T-helper 22 cell (primary cell): ENCODE data around the gene CNTN5.

ENCODE experiments used
- DNase-seq: peaks from one replicate; pipeline ENCODE4 v3.0.0-alpha.2; 2020; ENCODE audit warnings: low read depth

The CNTN5 gene

GRCh38 chr11:99934008-99934407 lies 913.3 kb downstream of the CNTN5 start:
- no peak for DNase-seq

DNA sequence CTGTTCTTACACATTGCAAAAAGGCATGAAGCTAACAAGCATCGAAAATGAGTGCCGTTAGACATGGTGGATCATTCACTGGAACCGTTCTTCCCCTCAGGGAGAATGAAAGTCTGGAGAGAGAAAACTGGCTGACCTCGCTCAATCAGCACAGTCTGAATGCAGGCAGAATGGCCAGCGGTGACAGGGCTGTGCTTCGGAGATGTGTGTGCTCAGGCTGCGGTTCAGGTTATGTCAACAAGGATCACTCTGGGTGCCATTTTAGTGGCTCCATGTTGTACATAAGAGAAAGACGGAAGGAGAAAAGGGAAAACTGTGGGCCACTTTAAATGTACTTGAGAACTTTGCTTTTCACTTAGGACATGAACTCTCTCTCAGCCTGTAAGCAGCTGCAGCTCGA lies 916.6 kb downstream of the CNTN5 start:
- no peak for DNase-seq

GRCh38 chr11:99952816-99953215 lies 932.1 kb downstream of the CNTN5 start:
- DNase-seq: no peak

GRCh38 chr11:99960536-99960935 lies 939.8 kb downstream of the CNTN5 start:
- DNase-seq: no peak

GRCh38 chr11:99968336-99968735 lies 947.6 kb downstream of the CNTN5 start:
- no peak for DNase-seq

GRCh38 chr11:99973993-99974392 lies 953.2 kb downstream of the CNTN5 start:
- no peak for DNase-seq

GRCh38 chr11:99979042-99979441 lies 958.3 kb downstream of the CNTN5 start:
- DNase-seq: no peak

GRCh38 chr11:99987821-99988470 lies 967.2 kb downstream of the CNTN5 start:
- DNase-seq: no peak

DNA sequence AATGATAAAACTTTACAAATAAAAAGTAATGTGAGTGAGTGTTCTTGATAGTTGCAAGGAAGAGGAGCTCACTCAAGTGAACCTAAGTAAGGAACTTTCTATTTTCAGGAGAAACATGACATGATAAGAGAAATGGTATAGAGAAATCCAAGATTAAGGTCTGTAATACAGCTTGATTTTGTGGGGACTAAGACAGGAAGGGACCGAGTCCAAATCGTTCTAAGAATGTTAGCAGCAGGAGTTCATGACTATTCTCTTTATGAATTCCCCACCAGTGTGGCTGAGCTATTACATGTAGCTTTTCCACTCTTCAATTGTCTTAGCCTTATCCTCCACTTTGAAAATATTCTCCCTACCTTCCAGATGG lies 967.7 kb downstream of the CNTN5 start:
- no peak for DNase-seq

DNA sequence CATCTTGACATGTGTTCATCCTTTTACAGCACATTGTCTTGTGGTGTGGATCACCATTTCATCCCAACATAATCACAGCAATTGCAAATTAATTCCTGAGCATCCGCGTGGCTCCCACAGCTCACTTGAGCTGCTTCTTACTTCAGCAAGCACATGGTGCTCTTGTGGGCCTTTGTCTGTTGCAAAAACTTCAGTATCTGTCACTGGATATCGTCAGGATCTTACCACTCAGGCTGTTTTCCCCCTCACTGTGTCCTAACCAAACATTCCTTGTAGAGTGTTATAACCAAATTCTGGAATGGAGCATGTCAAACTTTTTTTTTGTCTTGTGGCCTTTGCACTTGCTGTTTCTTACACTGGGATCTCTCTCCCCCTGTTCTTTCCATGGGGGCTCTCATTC lies 983.2 kb downstream of the CNTN5 start:
- DNase-seq: no peak

GRCh38 chr11:100004541-100004940 lies 983.8 kb downstream of the CNTN5 start:
- no peak for DNase-seq

GRCh38 chr11:100008417-100008816 lies 987.7 kb downstream of the CNTN5 start:
- DNase-seq: no peak

- no peak for DNase-seq
Observed at GRCh38 chr11:100009728-100010127, 989.0 kb downstream of the CNTN5 start.

- DNase-seq: no peak
Observed at GRCh38 chr11:100010393-100010792, 989.6 kb downstream of the CNTN5 start.

- no peak for DNase-seq
Observed at GRCh38 chr11:100011697-100012096, 990.9 kb downstream of the CNTN5 start.

DNA sequence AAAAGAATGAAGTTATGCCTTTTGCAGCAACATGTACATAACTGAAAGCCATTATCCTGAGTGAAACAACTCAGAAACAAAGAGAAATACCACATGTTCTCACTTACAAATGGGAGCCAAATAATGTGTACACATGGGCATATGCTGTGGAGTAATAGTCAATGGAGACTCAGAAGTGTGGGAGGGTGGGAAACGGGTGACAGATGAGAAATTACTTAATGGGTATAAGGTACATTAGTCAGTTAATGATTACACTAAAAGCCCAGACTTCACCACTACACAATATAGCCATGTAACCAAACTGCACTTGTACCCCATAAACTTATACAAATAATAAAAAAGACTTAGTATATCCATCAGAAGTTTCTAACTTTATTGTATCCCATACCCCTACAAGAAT lies 992.3 kb downstream of the CNTN5 start:
- DNase-seq: no peak

DNA sequence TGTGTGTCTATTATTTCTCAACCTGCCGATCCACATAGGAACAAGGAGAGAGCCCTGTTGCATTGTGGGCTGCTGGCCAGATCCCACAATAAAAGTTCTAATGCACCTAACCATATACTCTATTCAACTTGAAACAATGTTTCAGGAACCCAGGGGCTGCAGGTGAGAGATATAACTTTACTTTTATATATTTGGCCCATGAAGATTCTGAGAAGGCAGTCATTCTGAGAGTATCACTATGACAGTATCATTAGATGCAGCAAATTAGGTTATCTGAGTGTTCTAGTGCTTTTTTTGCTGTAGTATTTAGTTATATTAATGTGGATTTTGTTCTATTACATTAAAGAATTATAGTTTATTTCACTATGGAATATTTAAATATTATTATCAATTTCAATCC lies 1011.2 kb downstream of the CNTN5 start:
- DNase-seq: no peak

GRCh38 chr11:100061006-100061405 lies 1040.3 kb downstream of the CNTN5 start:
- DNase-seq: no peak

DNA sequence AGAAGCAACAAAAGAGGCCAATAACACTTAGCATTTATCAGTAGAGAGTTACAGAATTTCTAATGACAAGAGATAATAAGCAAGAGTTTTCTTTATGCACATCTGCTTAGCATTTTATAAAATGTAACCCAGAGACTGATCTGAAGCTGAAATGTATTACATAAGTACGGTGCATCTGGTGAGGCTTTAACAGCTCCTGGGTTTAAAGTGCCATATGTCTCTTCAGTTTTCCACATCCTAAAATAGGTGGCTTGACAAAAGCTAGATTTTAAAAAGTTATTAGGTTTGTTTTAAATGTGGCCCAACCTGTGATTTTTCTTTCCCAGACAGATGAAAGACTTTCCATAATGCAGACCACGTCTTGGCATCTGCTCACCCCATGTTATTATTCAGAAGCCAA lies 1045.7 kb downstream of the CNTN5 start:
- no peak for DNase-seq

GRCh38 chr11:100068116-100068515 lies 1047.4 kb downstream of the CNTN5 start:
- no peak for DNase-seq

GRCh38 chr11:100072131-100072530 lies 1051.4 kb downstream of the CNTN5 start:
- DNase-seq: no peak

DNA sequence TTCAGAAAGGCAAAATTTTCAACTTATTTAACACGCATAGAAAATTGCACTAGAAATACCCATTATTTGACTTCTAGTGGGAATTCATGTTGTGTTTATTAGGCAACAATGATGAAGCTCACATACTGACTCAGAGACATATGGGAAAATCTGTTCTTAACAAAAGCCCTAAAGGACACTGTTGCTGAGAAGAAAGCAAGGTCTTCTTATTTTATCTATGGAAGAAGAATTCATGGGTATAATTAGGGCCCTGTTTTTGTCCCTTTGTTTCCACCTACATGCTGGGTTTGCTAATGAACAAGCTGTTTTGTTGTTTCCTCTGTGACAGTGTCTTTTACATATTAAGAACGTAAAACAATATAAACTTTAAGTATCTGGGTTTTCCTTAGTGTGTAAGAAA lies 1059.6 kb downstream of the CNTN5 start:
- DNase-seq: no peak

- no peak for DNase-seq
Observed at GRCh38 chr11:100080821-100081220, 1060.1 kb downstream of the CNTN5 start.

DNA sequence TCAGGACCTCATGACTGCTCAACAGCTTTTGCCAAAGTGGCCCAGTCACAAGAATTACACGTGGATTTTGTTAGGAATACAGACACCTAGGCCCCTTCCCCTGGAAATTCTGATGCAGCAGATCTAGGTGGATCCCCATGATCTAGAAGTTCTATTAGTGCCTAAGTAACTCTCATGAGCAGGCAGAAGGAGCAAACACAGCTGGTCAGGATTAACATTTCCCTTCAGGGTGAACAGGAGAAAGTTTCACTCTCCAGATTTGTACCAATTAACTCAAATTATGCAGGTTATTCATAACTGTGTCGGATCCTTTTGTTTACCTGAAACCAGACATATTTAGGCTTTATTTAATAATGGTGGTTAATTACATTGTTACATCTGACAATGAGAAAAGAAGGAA lies 1072.9 kb downstream of the CNTN5 start:
- no peak for DNase-seq
